ENCODE measurements around the gene ABR.
A peak's percentile ranks its signal among the peaks of the same experiment; 100 is the strongest.
"Not testable (repeated sequence)": the region's sequence is repeated elsewhere in the genome, so short reads cannot be mapped to it uniquely, and the experiment has no call there.

ABR gene

GRCh38 chr17:1201132-1201702 is 21.4 kb upstream of the ABR start:
- DNase-seq (ENCODE audit: low read depth, low spot score): no peak

GRCh38 chr17:1199271-1199743 is 19.5 kb upstream of the ABR start:
- DNase-seq (ENCODE audit: low read depth, low spot score): not testable (repeated sequence)

- peak; percentile 27 for DNase-seq (ENCODE audit: low read depth, low spot score)
Observed at GRCh38 chr17:1197781-1198490, 18.2 kb upstream of the ABR start.

- no peak for DNase-seq (ENCODE audit: low read depth, low spot score)
Observed at GRCh38 chr17:1197379-1197778, 17.6 kb upstream of the ABR start.

GRCh38 chr17:1196946-1197345 is 17.2 kb upstream of the ABR start:
- DNase-seq (ENCODE audit: low read depth, low spot score): no peak

GRCh38 chr17:1192911-1193699 is 13.3 kb upstream of the ABR start:
- no peak for DNase-seq (ENCODE audit: low read depth, low spot score)

GRCh38 chr17:1190751-1191331 is 11.1 kb upstream of the ABR start:
- DNase-seq (ENCODE audit: low read depth, low spot score): peak; percentile 41

- DNase-seq (ENCODE audit: low read depth, low spot score): no peak
Observed at GRCh38 chr17:1188812-1189504, 9.2 kb upstream of the ABR start.

GRCh38 chr17:1186923-1187771 is 7.4 kb upstream of the ABR start:
- peak; percentile 95 for DNase-seq (ENCODE audit: low read depth, low spot score)

GRCh38 chr17:1186214-1186820 is 6.5 kb upstream of the ABR start:
- DNase-seq (ENCODE audit: low read depth, low spot score): no peak

GRCh38 chr17:1183171-1183873 is 3.5 kb upstream of the ABR start:
- no peak for DNase-seq (ENCODE audit: low read depth, low spot score)

- DNase-seq (ENCODE audit: low read depth, low spot score): no peak
Observed at GRCh38 chr17:1182811-1183170, 3.0 kb upstream of the ABR start.

GRCh38 chr17:1181753-1182137 is 2.0 kb upstream of the ABR start:
- no peak for DNase-seq (ENCODE audit: low read depth, low spot score)

GRCh38 chr17:1180958-1181752 is 1.4 kb upstream of the ABR start:
- DNase-seq (ENCODE audit: low read depth, low spot score): peak; percentile 74

GRCh38 chr17:1179112-1179817 is 516 bp downstream of the ABR start:
- peak; percentile 49 for DNase-seq (ENCODE audit: low read depth, low spot score)

GRCh38 chr17:1177016-1177700 is 2.6 kb downstream of the ABR start:
- DNase-seq (ENCODE audit: low read depth, low spot score): peak; percentile 83

GRCh38 chr17:1174263-1174880 is 5.4 kb downstream of the ABR start:
- DNase-seq (ENCODE audit: low read depth, low spot score): no peak
